ENCODE results near the gene ENO3.
A peak's percentile ranks its signal among the peaks of the same experiment; 100 is the strongest.

ENO3 gene

GRCh38 chr17:4941319-4941610, 9.7 kb upstream of the ENO3 start:
- no peak overlapping the region for H2BK120ac ChIP-seq (ENCODE audit: low read depth, low read length)
- no peaks in the 10 kb centered on the region for H3K27me3 ChIP-seq (ENCODE audit: insufficient read depth, low read length, poor library complexity)
- peaks cover 6% of the 10 kb centered on the region for H3K4me1 ChIP-seq (ENCODE audit: control insufficient read depth, low read depth, low read length)
- peaks cover 10% of the 10 kb centered on the region for H3K36me3 ChIP-seq (ENCODE audit: control insufficient read depth, insufficient read depth, low read length)
- peak overlapping the region; percentile 95 for H3K4me3 ChIP-seq (ENCODE audit: low read length)
- H2AK5ac ChIP-seq (ENCODE audit: low read length): no peak overlapping the region
- no peak overlapping the region for H4K5ac ChIP-seq (ENCODE audit: low read length)
- no peak overlapping the region for H3K18ac ChIP-seq (ENCODE audit: low read length)
- H3K9ac ChIP-seq (ENCODE audit: low read length): peak overlapping the region; percentile 87
- H4K8ac ChIP-seq (ENCODE audit: low read depth, low read length): no peak overlapping the region
- H3K79me1 ChIP-seq (ENCODE audit: low read length): peaks cover 23% of the 10 kb centered on the region
- peaks cover 53% of the 10 kb centered on the region for H3K79me2 ChIP-seq (ENCODE audit: control insufficient read depth, insufficient read depth, low read length)
- H3K23ac ChIP-seq (ENCODE audit: low read length): no peak overlapping the region
- H2BK5ac ChIP-seq (ENCODE audit: low read length): no peak overlapping the region
- H3K27ac ChIP-seq (ENCODE audit: low read depth, low read length): no peak overlapping the region
- no peak overlapping the region for H3K4ac ChIP-seq (ENCODE audit: low read depth, low read length)
- WGBS (ENCODE audit: extremely low coverage, insufficient coverage, low lambda C conversion rate): no CpG with 5 or more reads among the region's 4 CpGs
- H3K4me2 ChIP-seq (ENCODE audit: low read length): peak overlapping the region; percentile 87
- peak overlapping the region; percentile 97 for H3K56ac ChIP-seq (ENCODE audit: low read length)
- DNase-seq: no peak
- no peak overlapping the region for H2BK15ac ChIP-seq (replicated peaks; ENCODE audit: low read depth)

GRCh38 chr17:4942760-4943508, 8.0 kb upstream of the ENO3 start:
- H2BK5ac ChIP-seq (ENCODE audit: low read length): no peak overlapping the region
- H3K4me3 ChIP-seq (ENCODE audit: low read length): no peak overlapping the region
- H3K23ac ChIP-seq (ENCODE audit: low read length): no peak overlapping the region
- no peak overlapping the region for H2AK5ac ChIP-seq (ENCODE audit: low read length)
- H3K9ac ChIP-seq (ENCODE audit: low read length): no peak overlapping the region
- no peak overlapping the region for H4K8ac ChIP-seq (ENCODE audit: low read depth, low read length)
- no peak overlapping the region for H2BK120ac ChIP-seq (ENCODE audit: low read depth, low read length)
- H3K36me3 ChIP-seq (ENCODE audit: control insufficient read depth, insufficient read depth, low read length): peaks cover 17% of the 10 kb centered on the region
- DNase-seq: no peak
- H3K79me2 ChIP-seq (ENCODE audit: control insufficient read depth, insufficient read depth, low read length): peaks cover 69% of the 10 kb centered on the region
- no peak overlapping the region for H3K18ac ChIP-seq (ENCODE audit: low read length)
- H3K4me2 ChIP-seq (ENCODE audit: low read length): no peak overlapping the region
- no peaks in the 10 kb centered on the region for H3K27me3 ChIP-seq (ENCODE audit: insufficient read depth, low read length, poor library complexity)
- peaks cover 24% of the 10 kb centered on the region for H3K79me1 ChIP-seq (ENCODE audit: low read length)
- H3K4me1 ChIP-seq (ENCODE audit: control insufficient read depth, low read depth, low read length): peaks cover 8% of the 10 kb centered on the region
- WGBS (ENCODE audit: extremely low coverage, insufficient coverage, low lambda C conversion rate): no CpG with 5 or more reads among the region's 13 CpGs
- H3K4ac ChIP-seq (ENCODE audit: low read depth, low read length): no peak overlapping the region
- H3K56ac ChIP-seq (ENCODE audit: low read length): no peak overlapping the region
- H4K5ac ChIP-seq (ENCODE audit: low read length): no peak overlapping the region
- no peak overlapping the region for H2BK15ac ChIP-seq (replicated peaks; ENCODE audit: low read depth)
- no peak overlapping the region for H3K27ac ChIP-seq (ENCODE audit: low read depth, low read length)

DNA sequence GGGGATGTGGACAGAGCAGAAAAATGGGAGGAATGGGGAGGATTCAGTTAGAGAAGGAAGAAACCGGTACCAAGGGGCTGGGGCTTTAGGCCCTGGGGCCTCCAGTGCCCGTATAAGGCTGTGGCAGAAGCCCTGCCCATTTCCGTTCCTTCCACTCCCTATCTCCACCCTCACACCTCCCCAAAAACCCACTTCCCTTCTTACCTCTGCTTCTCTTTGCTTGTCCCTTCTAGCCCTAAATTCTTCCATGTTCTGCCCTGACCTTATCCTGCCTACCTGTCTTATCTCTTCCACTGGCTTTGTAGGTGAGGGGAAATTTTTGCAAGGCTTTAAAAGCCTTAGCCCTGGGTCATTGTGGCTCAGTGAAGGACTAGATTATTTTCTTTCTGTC, 6.8 kb upstream of the ENO3 start:
- Histone ChIP-seq H3K27me3 (ENCODE audit: insufficient read depth, low read length, poor library complexity) (no peaks in the 10 kb centered on the region), H4K5ac (ENCODE audit: low read length) (no peak overlapping the region), H3K23ac (ENCODE audit: low read length) (no peak overlapping the region), H3K4ac (ENCODE audit: low read depth, low read length) (no peak overlapping the region), H3K36me3 (ENCODE audit: control insufficient read depth, insufficient read depth, low read length) (peaks cover 17% of the 10 kb centered on the region), H3K4me2 (ENCODE audit: low read length) (no peak overlapping the region), H3K79me1 (ENCODE audit: low read length) (peaks cover 16% of the 10 kb centered on the region), H2AK5ac (ENCODE audit: low read length) (no peak overlapping the region), H3K79me2 (ENCODE audit: control insufficient read depth, insufficient read depth, low read length) (peaks cover 63% of the 10 kb centered on the region), H3K27ac (ENCODE audit: low read depth, low read length) (no peak overlapping the region), H3K4me3 (ENCODE audit: low read length) (no peak overlapping the region), H3K4me1 (ENCODE audit: control insufficient read depth, low read depth, low read length) (peaks cover 4% of the 10 kb centered on the region), H4K8ac (ENCODE audit: low read depth, low read length) (no peak overlapping the region), H3K56ac (ENCODE audit: low read length) (peak overlapping the region; percentile 47), H2BK120ac (ENCODE audit: low read depth, low read length) (no peak overlapping the region), H3K9ac (ENCODE audit: low read length) (peak overlapping the region; percentile 12), H2BK5ac (ENCODE audit: low read length) (no peak overlapping the region), H2BK15ac (replicated peaks; ENCODE audit: low read depth) (no peak overlapping the region), H3K18ac (ENCODE audit: low read length) (no peak overlapping the region)
- DNase-seq: peak; percentile 27
- no CpG with 5 or more reads among the region's 3 CpGs for whole genome bisulfite sequencing (ENCODE audit: extremely low coverage, insufficient coverage, low lambda C conversion rate)

DNA sequence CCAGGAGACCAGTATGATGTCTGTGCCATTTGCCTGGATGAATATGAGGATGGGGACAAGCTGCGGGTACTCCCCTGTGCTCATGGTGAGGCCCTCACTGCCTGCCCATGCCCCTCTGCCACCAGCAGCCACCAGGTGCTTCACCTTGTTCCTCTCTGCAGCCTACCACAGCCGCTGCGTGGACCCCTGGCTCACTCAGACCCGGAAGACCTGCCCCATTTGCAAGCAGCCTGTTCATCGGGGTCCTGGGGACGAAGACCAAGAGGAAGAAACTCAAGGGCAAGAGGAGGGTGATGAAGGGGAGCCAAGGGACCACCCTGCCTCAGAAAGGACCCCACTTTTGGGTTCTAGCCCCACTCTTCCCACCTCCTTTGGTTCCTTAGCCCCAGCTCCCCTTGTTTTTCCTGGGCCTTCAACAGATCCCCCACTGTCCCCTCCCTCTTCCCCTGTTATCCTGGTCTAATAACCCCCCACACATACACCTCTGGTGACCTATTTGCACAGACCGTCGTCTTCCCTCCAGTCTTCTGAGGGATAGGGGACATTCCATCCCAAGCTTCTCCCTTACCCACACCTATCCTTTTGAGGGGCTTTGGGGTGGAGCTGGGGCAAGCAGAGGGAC, 6.3 kb upstream of the ENO3 start:
- Histone ChIP-seq H3K4me2 (ENCODE audit: low read length) (no peak overlapping the region), H3K79me1 (ENCODE audit: low read length) (peaks cover 16% of the 10 kb centered on the region), H3K4me1 (ENCODE audit: control insufficient read depth, low read depth, low read length) (peaks cover 4% of the 10 kb centered on the region), H4K8ac (ENCODE audit: low read depth, low read length) (no peak overlapping the region), H2BK120ac (ENCODE audit: low read depth, low read length) (no peak overlapping the region), H3K4ac (ENCODE audit: low read depth, low read length) (no peak overlapping the region), H2AK5ac (ENCODE audit: low read length) (no peak overlapping the region), H3K27me3 (ENCODE audit: insufficient read depth, low read length, poor library complexity) (no peaks in the 10 kb centered on the region), H3K9ac (ENCODE audit: low read length) (peak overlapping the region; percentile 12), H3K36me3 (ENCODE audit: control insufficient read depth, insufficient read depth, low read length) (peaks cover 17% of the 10 kb centered on the region), H3K18ac (ENCODE audit: low read length) (no peak overlapping the region), H3K56ac (ENCODE audit: low read length) (peak overlapping the region; percentile 47), H4K5ac (ENCODE audit: low read length) (no peak overlapping the region), H3K27ac (ENCODE audit: low read depth, low read length) (no peak overlapping the region), H3K4me3 (ENCODE audit: low read length) (no peak overlapping the region), H3K79me2 (ENCODE audit: control insufficient read depth, insufficient read depth, low read length) (peaks cover 62% of the 10 kb centered on the region), H2BK15ac (replicated peaks; ENCODE audit: low read depth) (no peak overlapping the region), H3K23ac (ENCODE audit: low read length) (no peak overlapping the region), H2BK5ac (ENCODE audit: low read length) (no peak overlapping the region)
- no CpG with 5 or more reads among the region's 8 CpGs for WGBS (ENCODE audit: extremely low coverage, insufficient coverage, low lambda C conversion rate)
- DNase-seq: no peak

- Histone ChIP-seq H2AK5ac (ENCODE audit: low read length) (no peak overlapping the region), H3K27me3 (ENCODE audit: insufficient read depth, low read length, poor library complexity) (no peaks in the 10 kb centered on the region), H3K56ac (ENCODE audit: low read length) (peak overlapping the region; percentile 47), H4K5ac (ENCODE audit: low read length) (no peak overlapping the region), H2BK120ac (ENCODE audit: low read depth, low read length) (no peak overlapping the region), H2BK15ac (replicated peaks; ENCODE audit: low read depth) (no peak overlapping the region), H3K79me1 (ENCODE audit: low read length) (peaks cover 16% of the 10 kb centered on the region), H3K36me3 (ENCODE audit: control insufficient read depth, insufficient read depth, low read length) (peaks cover 17% of the 10 kb centered on the region), H3K18ac (ENCODE audit: low read length) (no peak overlapping the region), H3K4ac (ENCODE audit: low read depth, low read length) (no peak overlapping the region), H3K9ac (ENCODE audit: low read length) (peak overlapping the region; percentile 84), H3K4me2 (ENCODE audit: low read length) (peak overlapping the region; percentile 16), H3K4me3 (ENCODE audit: low read length) (no peak overlapping the region), H2BK5ac (ENCODE audit: low read length) (no peak overlapping the region), H3K4me1 (ENCODE audit: control insufficient read depth, low read depth, low read length) (peaks cover 4% of the 10 kb centered on the region), H3K27ac (ENCODE audit: low read depth, low read length) (peak overlapping the region; percentile 26), H3K79me2 (ENCODE audit: control insufficient read depth, insufficient read depth, low read length) (peaks cover 62% of the 10 kb centered on the region), H3K23ac (ENCODE audit: low read length) (no peak overlapping the region), H4K8ac (ENCODE audit: low read depth, low read length) (no peak overlapping the region)
- DNase-seq: peak; percentile 86
- no CpG with 5 or more reads among the region's 7 CpGs for WGBS (ENCODE audit: extremely low coverage, insufficient coverage, low lambda C conversion rate)
Measured at GRCh38 chr17:4945176-4945943, 5.6 kb upstream of the ENO3 start.

Data from mesendoderm (in vitro differentiated cells).